ENCODE measurements around the gene PUM1. TPM values are rescaled to one million over a fixed set of nuclear protein-coding genes. Genes with fewer than 3 reads are reported as not detected.
"Not testable (repeated sequence)": the region's sequence is repeated elsewhere in the genome, so short reads cannot be mapped to it uniquely, and the experiment has no call there.

Gene PUM1
- total RNA-seq, 2 donors from 2014 or later = 207 to 210 TPM

GRCh38 chr1:31054958-31055481 lies 10.5 kb downstream of the PUM1 start:
- H3K27ac ChIP-seq (ENCODE audit: low read depth, low read length) = no peak overlapping the region
- peaks cover 5% of the 10 kb centered on the region for H3K4me1 Mint-ChIP-seq
- no peaks in the 10 kb centered on the region for H3K27me3 ChIP-seq (ENCODE audit: control insufficient read depth, insufficient read depth, low read length, poor library complexity, severe bottlenecking)
- H3K27ac Mint-ChIP-seq = peak overlapping the region; percentile 28
- no peaks in the 10 kb centered on the region for H3K27me3 Mint-ChIP-seq (ENCODE audit: insufficient read depth)
- H3K36me3 Mint-ChIP-seq (ENCODE audit: low read depth) = peaks cover 72% of the 10 kb centered on the region
- peaks cover 89% of the 10 kb centered on the region for H3K36me3 ChIP-seq (ENCODE audit: control insufficient read depth, insufficient read depth, low read length)
- H3K9me3 Mint-ChIP-seq = no peaks in the 10 kb centered on the region
- 95 to 100% methylated on average over 1 to 5 of the region's 5 CpGs for WGBS, 2 experiments (ENCODE audit: insufficient coverage in 1 of 2, insufficient read length in 1 of 2)
- no peak for DNase-seq
- H3K9ac ChIP-seq (ENCODE audit: extremely low read depth, low read length, poor library complexity, severe bottlenecking) = no peak overlapping the region
- TF ChIP-seq, protein P1, sequence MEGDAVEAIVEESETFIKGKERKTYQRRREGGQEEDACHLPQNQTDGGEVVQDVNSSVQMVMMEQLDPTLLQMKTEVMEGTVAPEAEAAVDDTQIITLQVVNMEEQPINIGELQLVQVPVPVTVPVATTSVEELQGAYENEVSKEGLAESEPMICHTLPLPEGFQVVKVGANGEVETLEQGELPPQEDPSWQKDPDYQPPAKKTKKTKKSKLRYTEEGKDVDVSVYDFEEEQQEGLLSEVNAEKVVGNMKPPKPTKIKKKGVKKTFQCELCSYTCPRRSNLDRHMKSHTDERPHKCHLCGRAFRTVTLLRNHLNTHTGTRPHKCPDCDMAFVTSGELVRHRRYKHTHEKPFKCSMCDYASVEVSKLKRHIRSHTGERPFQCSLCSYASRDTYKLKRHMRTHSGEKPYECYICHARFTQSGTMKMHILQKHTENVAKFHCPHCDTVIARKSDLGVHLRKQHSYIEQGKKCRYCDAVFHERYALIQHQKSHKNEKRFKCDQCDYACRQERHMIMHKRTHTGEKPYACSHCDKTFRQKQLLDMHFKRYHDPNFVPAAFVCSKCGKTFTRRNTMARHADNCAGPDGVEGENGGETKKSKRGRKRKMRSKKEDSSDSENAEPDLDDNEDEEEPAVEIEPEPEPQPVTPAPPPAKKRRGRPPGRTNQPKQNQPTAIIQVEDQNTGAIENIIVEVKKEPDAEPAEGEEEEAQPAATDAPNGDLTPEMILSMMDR (conservative IDR thresholded peaks at IDR 0.05) = no peak
- no peaks in the 10 kb centered on the region for H3K4me1 ChIP-seq (ENCODE audit: control insufficient read depth, insufficient read depth, low read length)
- H3K4me3 Mint-ChIP-seq = no peak overlapping the region
- H3K9me3 ChIP-seq (ENCODE audit: control insufficient read depth, low read length) = no peaks in the 10 kb centered on the region
- H3K4me3 ChIP-seq (ENCODE audit: low read length) = no peak overlapping the region

GRCh38 chr1:31054349-31054748 lies 11.2 kb downstream of the PUM1 start:
- Histone ChIP-seq H3K4me1 (ENCODE audit: control insufficient read depth, insufficient read depth, low read length) (no peaks in the 10 kb centered on the region), H3K27me3 (ENCODE audit: control insufficient read depth, insufficient read depth, low read length, poor library complexity, severe bottlenecking) (no peaks in the 10 kb centered on the region), H3K27ac (ENCODE audit: low read depth, low read length) (no peak overlapping the region), H3K9ac (ENCODE audit: extremely low read depth, low read length, poor library complexity, severe bottlenecking) (no peak overlapping the region), H3K4me3 (ENCODE audit: low read length) (no peak overlapping the region), H3K9me3 (ENCODE audit: control insufficient read depth, low read length) (no peaks in the 10 kb centered on the region), H3K36me3 (ENCODE audit: control insufficient read depth, insufficient read depth, low read length) (peaks cover 85% of the 10 kb centered on the region)
- Mint-ChIP-seq H3K27me3 (ENCODE audit: insufficient read depth) (no peaks in the 10 kb centered on the region), H3K27ac (no peak overlapping the region), H3K4me1 (peaks cover 5% of the 10 kb centered on the region), H3K9me3 (no peaks in the 10 kb centered on the region), H3K4me3 (no peak overlapping the region), H3K36me3 (ENCODE audit: low read depth) (peaks cover 69% of the 10 kb centered on the region)
- DNase-seq = no peak
- 86 to 88% methylated on average over 1 to 3 of the region's 3 CpGs for WGBS, 2 experiments (ENCODE audit: insufficient coverage in 1 of 2, insufficient read length in 1 of 2)
- TF ChIP-seq, protein P1 (conservative IDR thresholded peaks at IDR 0.05) = no peak

- not testable (repeated sequence) for H3K4me1 Mint-ChIP-seq; H3K4me3 Mint-ChIP-seq; H3K9me3 Mint-ChIP-seq; H3K27ac ChIP-seq (ENCODE audit: low read depth, low read length); H3K27me3 ChIP-seq (ENCODE audit: control insufficient read depth, insufficient read depth, low read length, poor library complexity, severe bottlenecking); H3K27me3 Mint-ChIP-seq (ENCODE audit: insufficient read depth); H3K9me3 ChIP-seq (ENCODE audit: control insufficient read depth, low read length); H3K27ac Mint-ChIP-seq; H3K4me1 ChIP-seq (ENCODE audit: control insufficient read depth, insufficient read depth, low read length); H3K4me3 ChIP-seq (ENCODE audit: low read length); DNase-seq; H3K9ac ChIP-seq (ENCODE audit: extremely low read depth, low read length, poor library complexity, severe bottlenecking)
- H3K36me3 ChIP-seq (ENCODE audit: control insufficient read depth, insufficient read depth, low read length) = peaks cover 68% of the 10 kb centered on the region
- peaks cover 56% of the 10 kb centered on the region for H3K36me3 Mint-ChIP-seq (ENCODE audit: low read depth)
- 92 to 97% methylated on average over 14 of the region's 14 CpGs for WGBS, 2 experiments (ENCODE audit: insufficient coverage in 1 of 2, insufficient read length in 1 of 2)
These were observed 12.9 kb downstream of the PUM1 start for GRCh38 chr1:31052613-31053012.

GRCh38 chr1:31051611-31052010 lies 13.9 kb downstream of the PUM1 start:
- no peaks in the 10 kb centered on the region for H3K9me3 Mint-ChIP-seq
- H3K27me3 Mint-ChIP-seq (ENCODE audit: insufficient read depth) = no peaks in the 10 kb centered on the region
- Histone ChIP-seq H3K4me3 (ENCODE audit: low read length) (no peak overlapping the region), H3K27ac (ENCODE audit: low read depth, low read length) (no peak overlapping the region), H3K9ac (ENCODE audit: extremely low read depth, low read length, poor library complexity, severe bottlenecking) (no peak overlapping the region), H3K9me3 (ENCODE audit: control insufficient read depth, low read length) (no peaks in the 10 kb centered on the region), H3K4me1 (ENCODE audit: control insufficient read depth, insufficient read depth, low read length) (no peaks in the 10 kb centered on the region), H3K27me3 (ENCODE audit: control insufficient read depth, insufficient read depth, low read length, poor library complexity, severe bottlenecking) (no peaks in the 10 kb centered on the region), H3K36me3 (ENCODE audit: control insufficient read depth, insufficient read depth, low read length) (peaks cover 69% of the 10 kb centered on the region)
- no peak for DNase-seq
- H3K4me1 Mint-ChIP-seq = peaks cover 5% of the 10 kb centered on the region
- TF ChIP-seq, protein P1 (conservative IDR thresholded peaks at IDR 0.05) = no peak
- H3K27ac Mint-ChIP-seq = no peak overlapping the region
- H3K4me3 Mint-ChIP-seq = no peak overlapping the region
- peaks cover 64% of the 10 kb centered on the region for H3K36me3 Mint-ChIP-seq (ENCODE audit: low read depth)
- 80 to 100% methylated on average over 1 of the region's 1 CpG for WGBS, 2 experiments (ENCODE audit: insufficient coverage in 1 of 2, insufficient read length in 1 of 2)

DNA sequence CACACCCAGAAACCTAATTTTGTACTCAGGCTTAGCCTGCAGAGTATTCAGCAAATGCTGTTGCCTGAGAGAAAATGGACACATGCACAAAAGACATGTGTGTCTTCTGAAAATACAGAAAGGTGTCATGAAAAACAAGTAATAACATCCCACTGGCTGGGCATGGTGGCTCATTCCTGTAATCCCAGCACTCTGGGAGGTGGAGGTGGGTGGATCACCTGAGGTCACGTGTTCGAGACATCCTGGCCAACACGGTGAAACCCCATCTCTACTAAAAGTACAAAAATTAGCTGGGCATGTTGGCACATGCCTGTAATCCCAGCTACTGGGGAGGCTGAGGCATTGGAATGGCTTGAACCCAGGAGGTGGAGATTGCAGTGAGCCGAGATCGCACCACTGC lies 18.0 kb downstream of the PUM1 start:
- not testable (repeated sequence) for H3K4me1 ChIP-seq (ENCODE audit: control insufficient read depth, insufficient read depth, low read length); DNase-seq; H3K27me3 ChIP-seq (ENCODE audit: control insufficient read depth, insufficient read depth, low read length, poor library complexity, severe bottlenecking); H3K27ac Mint-ChIP-seq; H3K4me1 Mint-ChIP-seq; H3K9ac ChIP-seq (ENCODE audit: extremely low read depth, low read length, poor library complexity, severe bottlenecking); H3K4me3 ChIP-seq (ENCODE audit: low read length); H3K9me3 Mint-ChIP-seq; H3K27me3 Mint-ChIP-seq (ENCODE audit: insufficient read depth); H3K4me3 Mint-ChIP-seq; H3K9me3 ChIP-seq (ENCODE audit: control insufficient read depth, low read length); H3K27ac ChIP-seq (ENCODE audit: low read depth, low read length)
- peaks cover 59% of the 10 kb centered on the region for H3K36me3 ChIP-seq (ENCODE audit: control insufficient read depth, insufficient read depth, low read length)
- peaks cover 61% of the 10 kb centered on the region for H3K36me3 Mint-ChIP-seq (ENCODE audit: low read depth)
- 85 to 90% methylated on average over 4 to 5 of the region's 5 CpGs for WGBS, 2 experiments (ENCODE audit: insufficient coverage in 1 of 2, insufficient read length in 1 of 2)
